SK-N-SH treated with all-trans-retinoic acid at 6 μM for 48 hours (cell line): ENCODE data around the gene STIMATE.

Source experiments
- ATAC-seq: fragments of 200-7000 bp; cut with Tn5 transposase; 3 replicates; pipeline ENCODE4 v1.9.1; 2020; ENCODE audit warnings: mild to moderate bottlenecking, moderate library complexity
- ARNTL ChIP-seq: fragments of 450-650 bp; formaldehyde crosslinking; IDR thresholded peaks from 2 replicates; pipeline ENCODE4 v1.5.0; 2020; ENCODE audit warnings: low read depth, mild to moderate bottlenecking, moderate library complexity, borderline replicate concordance
- BACH2 ChIP-seq: fragments of 250-450 bp; sonication (Bioruptor Pico); IDR thresholded peaks from 2 replicates; pipeline ENCODE4 v1.9.0; 2021; ENCODE audit warnings: mild to moderate bottlenecking, borderline replicate concordance
- CSDC2 ChIP-seq: fragments of 250-450 bp; sonication (Bioruptor Pico); IDR thresholded peaks from 2 replicates; pipeline ENCODE4 v1.5.0; 2020; ENCODE audit warnings: mild to moderate bottlenecking, moderate library complexity
- ESRRG ChIP-seq: fragments of 250-450 bp; sonication (Bioruptor Pico); IDR thresholded peaks from 2 replicates; pipeline ENCODE4 v1.6.1; 2021; ENCODE audit warnings: mild to moderate bottlenecking
- OSR1 ChIP-seq: fragments of 250-450 bp; sonication (Bioruptor Pico); IDR thresholded peaks from 2 replicates; pipeline ENCODE4 v1.8.0; 2022; ENCODE audit warnings: moderate library complexity, mild to moderate bottlenecking, inconsistent platforms
- PPARA ChIP-seq: fragments of 250-450 bp; sonication (Bioruptor Pico); IDR thresholded peaks from 2 replicates; pipeline ENCODE4 v1.5.0; 2020; ENCODE audit warnings: mild to moderate bottlenecking, borderline replicate concordance
- RARB ChIP-seq: fragments of 250-450 bp; sonication (Bioruptor Pico); IDR thresholded peaks from 2 replicates; pipeline ENCODE4 v1.8.0; 2021; ENCODE audit warnings: mild to moderate bottlenecking, moderate library complexity
- TCF4 ChIP-seq: fragments of 250-450 bp; sonication (Bioruptor Pico); IDR thresholded peaks from 2 replicates; pipeline ENCODE4 v1.8.0; 2021; ENCODE audit warnings: mild to moderate bottlenecking, moderate library complexity, borderline replicate concordance
- TOX ChIP-seq: fragments of 250-450 bp; sonication (Bioruptor Pico); IDR thresholded peaks from 2 replicates; pipeline ENCODE4 v1.8.0; 2021; ENCODE audit warnings: mild to moderate bottlenecking, moderate library complexity, borderline replicate concordance
- ZC3H10 ChIP-seq: fragments of 250-450 bp; sonication (Bioruptor Pico); IDR thresholded peaks from 2 replicates; pipeline ENCODE4 v1.5.1; 2021; ENCODE audit warnings: mild to moderate bottlenecking, moderate library complexity
- ZFP3 ChIP-seq: fragments of 250-450 bp; sonication (Bioruptor Pico); IDR thresholded peaks from 2 replicates; pipeline ENCODE4 v1.5.0; 2020; ENCODE audit warnings: mild to moderate bottlenecking, moderate library complexity
- ZFP30 ChIP-seq: fragments of 450-650 bp; formaldehyde crosslinking; IDR thresholded peaks from 2 replicates; pipeline ENCODE4 v1.5.0; 2022; ENCODE audit warnings: mild to moderate bottlenecking, moderate library complexity
- ZNF565 ChIP-seq: fragments of 450-650 bp; formaldehyde crosslinking; conservative IDR thresholded peaks from 2 replicates; pipeline ENCODE4 v1.5.0; 2020; ENCODE audit warnings: low read depth, mild to moderate bottlenecking, moderate library complexity
- ZNF70 ChIP-seq: fragments of 450-650 bp; formaldehyde crosslinking; IDR thresholded peaks from 2 replicates; pipeline ENCODE4 v1.5.0; 2020; ENCODE audit warnings: mild to moderate bottlenecking, moderate library complexity
- ZNF8 ChIP-seq: fragments of 450-650 bp; formaldehyde crosslinking; IDR thresholded peaks from 2 replicates; pipeline ENCODE4 v1.5.0; 2020; ENCODE audit warnings: mild to moderate bottlenecking, moderate library complexity
- TF ChIP-seq, protein P1 (sequence below): fragments of 250-450 bp; sonication (Bioruptor Pico); IDR thresholded peaks from 2 replicates; pipeline ENCODE4 v1.8.0; 2020; ENCODE audit warnings: mild to moderate bottlenecking, moderate library complexity, borderline replicate concordance
- TF ChIP-seq, protein P2 (sequence below): fragments of 250-450 bp; sonication (Bioruptor Pico); IDR thresholded peaks from 2 replicates; pipeline ENCODE4 v1.5.1; 2020; ENCODE audit warnings: low read depth, mild to moderate bottlenecking, moderate library complexity
- TF ChIP-seq, protein P3 (sequence below): fragments of 250-450 bp; sonication (Bioruptor Pico); IDR thresholded peaks from 2 replicates; pipeline ENCODE4 v1.8.0; 2021; ENCODE audit warnings: low read depth, mild to moderate bottlenecking, moderate library complexity, borderline replicate concordance
- TF ChIP-seq, protein P4 (sequence below): fragments of 250-450 bp; sonication (Bioruptor Pico); IDR thresholded peaks from 2 replicates; pipeline ENCODE4 v1.5.1; 2021; ENCODE audit warnings: mild to moderate bottlenecking, moderate library complexity
- TF ChIP-seq, protein P5 (sequence below): fragments of 250-450 bp; sonication (Bioruptor Pico); IDR thresholded peaks from 2 replicates; pipeline ENCODE4 v1.5.0; 2020; ENCODE audit warnings: mild to moderate bottlenecking, moderate library complexity

STIMATE gene

DNA sequence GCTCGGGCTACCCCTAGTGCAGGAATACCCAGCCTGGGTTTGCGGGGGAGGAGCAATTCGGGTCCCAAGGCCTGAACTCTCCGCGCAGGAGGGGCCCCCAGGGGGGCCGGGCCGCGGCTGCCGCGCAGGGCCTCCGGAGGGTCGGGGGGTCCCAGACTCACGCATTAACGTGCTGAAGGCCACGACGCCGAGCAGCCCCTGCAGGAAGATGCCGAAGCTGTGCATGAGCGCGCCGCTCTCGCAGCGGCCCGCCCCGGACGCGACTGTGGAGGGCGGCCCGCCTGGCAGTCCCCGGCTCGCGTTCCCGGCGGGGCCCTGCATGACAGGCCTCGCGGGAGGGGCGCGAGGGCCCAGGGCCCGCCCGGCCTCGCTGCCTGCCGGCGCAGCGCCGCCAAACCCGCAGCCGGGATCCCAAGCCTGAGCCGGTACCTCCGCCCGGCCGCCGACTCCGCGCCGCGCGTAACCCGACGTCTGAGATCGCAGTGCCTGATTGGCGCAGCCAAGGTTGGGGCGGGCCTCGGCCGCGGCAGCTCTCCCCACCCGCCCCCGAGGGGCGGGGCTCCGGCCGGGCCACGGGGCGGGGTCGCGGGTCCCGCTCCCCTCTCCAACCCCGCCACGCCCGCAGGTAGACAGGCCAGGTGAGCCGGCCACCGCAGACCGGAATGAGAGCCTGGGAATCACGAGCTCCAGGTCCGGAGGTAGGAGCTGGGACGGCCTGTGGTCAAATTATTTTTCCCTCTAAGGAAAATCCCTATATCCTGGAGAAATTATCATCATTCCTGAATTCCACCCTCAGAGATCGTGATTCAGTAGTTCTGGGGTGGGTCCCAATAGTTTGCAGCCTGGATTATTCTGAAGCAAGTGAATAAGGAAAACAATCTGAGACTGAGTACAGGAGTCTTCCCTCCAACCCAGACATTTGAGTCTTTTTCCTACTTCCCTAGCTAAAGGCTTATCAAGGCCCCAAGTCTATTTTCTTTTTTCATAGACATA is at the start of gene STIMATE:
Gene STIMATE (minus strand): TSS at position 419 of the 993 bp plus-strand sequence. CDS start 98 bp downstream, at position 321.
- TF ChIP-seq ZFP3 (CRISPR knock-in tag) (no peak), TOX (CRISPR knock-in tag) (no peak), ZNF8 (no peak), ZNF565 (CRISPR knock-in tag) (no peak), BACH2 (CRISPR knock-in tag) (no peak), ZNF70 (CRISPR knock-in tag) (no peak)
- peak; percentile 100 for ATAC-seq

DNA sequence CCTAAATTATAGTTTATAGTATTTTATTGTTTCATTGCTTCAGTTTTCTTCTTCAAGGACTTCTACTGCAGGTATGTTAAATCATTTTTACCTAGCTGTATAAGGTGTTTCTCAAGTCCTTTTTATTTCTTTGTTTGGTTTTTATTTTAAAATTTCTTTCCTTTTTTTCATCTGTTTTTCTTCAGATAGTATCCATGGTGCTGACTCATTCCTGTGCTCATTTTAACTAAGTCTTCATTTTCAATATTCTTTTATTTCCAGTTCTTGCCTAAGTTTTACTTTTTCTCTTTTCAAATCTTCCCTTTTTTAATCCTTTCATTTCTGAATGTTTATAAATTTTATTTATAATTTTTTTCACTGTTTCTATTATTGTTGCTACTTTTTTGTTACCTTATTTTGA is 42.3 kb upstream of the STIMATE start:
- no peak for ATAC-seq
- no peak for TF ChIP-seq ZFP30
- TF ChIP-seq CSDC2 (CRISPR knock-in tag) = no peak
- no peak for TF ChIP-seq PPARA (CRISPR knock-in tag)
- no peak for TF ChIP-seq TOX (CRISPR knock-in tag)
- TF ChIP-seq ESRRG (CRISPR knock-in tag) = no peak
- no peak for TF ChIP-seq ZC3H10
- TF ChIP-seq, protein P1, sequence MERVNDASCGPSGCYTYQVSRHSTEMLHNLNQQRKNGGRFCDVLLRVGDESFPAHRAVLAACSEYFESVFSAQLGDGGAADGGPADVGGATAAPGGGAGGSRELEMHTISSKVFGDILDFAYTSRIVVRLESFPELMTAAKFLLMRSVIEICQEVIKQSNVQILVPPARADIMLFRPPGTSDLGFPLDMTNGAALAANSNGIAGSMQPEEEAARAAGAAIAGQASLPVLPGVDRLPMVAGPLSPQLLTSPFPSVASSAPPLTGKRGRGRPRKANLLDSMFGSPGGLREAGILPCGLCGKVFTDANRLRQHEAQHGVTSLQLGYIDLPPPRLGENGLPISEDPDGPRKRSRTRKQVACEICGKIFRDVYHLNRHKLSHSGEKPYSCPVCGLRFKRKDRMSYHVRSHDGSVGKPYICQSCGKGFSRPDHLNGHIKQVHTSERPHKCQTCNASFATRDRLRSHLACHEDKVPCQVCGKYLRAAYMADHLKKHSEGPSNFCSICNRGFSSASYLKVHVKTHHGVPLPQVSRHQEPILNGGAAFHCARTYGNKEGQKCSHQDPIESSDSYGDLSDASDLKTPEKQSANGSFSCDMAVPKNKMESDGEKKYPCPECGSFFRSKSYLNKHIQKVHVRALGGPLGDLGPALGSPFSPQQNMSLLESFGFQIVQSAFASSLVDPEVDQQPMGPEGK (CRISPR knock-in tag) = no peak
- no peak for TF ChIP-seq OSR1
- TF ChIP-seq BACH2 (CRISPR knock-in tag) = no peak
- TF ChIP-seq ZNF70 (CRISPR knock-in tag) = no peak
- no peak for TF ChIP-seq RARB (CRISPR knock-in tag)
- TF ChIP-seq, protein P2, sequence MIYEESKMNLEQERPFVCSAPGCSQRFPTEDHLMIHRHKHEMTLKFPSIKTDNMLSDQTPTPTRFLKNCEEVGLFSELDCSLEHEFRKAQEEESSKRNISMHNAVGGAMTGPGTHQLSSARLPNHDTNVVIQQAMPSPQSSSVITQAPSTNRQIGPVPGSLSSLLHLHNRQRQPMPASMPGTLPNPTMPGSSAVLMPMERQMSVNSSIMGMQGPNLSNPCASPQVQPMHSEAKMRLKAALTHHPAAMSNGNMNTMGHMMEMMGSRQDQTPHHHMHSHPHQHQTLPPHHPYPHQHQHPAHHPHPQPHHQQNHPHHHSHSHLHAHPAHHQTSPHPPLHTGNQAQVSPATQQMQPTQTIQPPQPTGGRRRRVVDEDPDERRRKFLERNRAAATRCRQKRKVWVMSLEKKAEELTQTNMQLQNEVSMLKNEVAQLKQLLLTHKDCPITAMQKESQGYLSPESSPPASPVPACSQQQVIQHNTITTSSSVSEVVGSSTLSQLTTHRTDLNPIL (CRISPR knock-in tag) = no peak
- no peak for TF ChIP-seq ARNTL
- TF ChIP-seq, protein P3, sequence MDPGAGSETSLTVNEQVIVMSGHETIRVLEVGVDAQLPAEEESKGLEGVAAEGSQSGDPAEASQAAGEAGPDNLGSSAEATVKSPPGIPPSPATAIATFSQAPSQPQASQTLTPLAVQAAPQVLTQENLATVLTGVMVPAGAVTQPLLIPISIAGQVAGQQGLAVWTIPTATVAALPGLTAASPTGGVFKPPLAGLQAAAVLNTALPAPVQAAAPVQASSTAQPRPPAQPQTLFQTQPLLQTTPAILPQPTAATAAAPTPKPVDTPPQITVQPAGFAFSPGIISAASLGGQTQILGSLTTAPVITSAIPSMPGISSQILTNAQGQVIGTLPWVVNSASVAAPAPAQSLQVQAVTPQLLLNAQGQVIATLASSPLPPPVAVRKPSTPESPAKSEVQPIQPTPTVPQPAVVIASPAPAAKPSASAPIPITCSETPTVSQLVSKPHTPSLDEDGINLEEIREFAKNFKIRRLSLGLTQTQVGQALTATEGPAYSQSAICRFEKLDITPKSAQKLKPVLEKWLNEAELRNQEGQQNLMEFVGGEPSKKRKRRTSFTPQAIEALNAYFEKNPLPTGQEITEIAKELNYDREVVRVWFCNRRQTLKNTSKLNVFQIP (CRISPR knock-in tag) = no peak
- TF ChIP-seq, protein P4, sequence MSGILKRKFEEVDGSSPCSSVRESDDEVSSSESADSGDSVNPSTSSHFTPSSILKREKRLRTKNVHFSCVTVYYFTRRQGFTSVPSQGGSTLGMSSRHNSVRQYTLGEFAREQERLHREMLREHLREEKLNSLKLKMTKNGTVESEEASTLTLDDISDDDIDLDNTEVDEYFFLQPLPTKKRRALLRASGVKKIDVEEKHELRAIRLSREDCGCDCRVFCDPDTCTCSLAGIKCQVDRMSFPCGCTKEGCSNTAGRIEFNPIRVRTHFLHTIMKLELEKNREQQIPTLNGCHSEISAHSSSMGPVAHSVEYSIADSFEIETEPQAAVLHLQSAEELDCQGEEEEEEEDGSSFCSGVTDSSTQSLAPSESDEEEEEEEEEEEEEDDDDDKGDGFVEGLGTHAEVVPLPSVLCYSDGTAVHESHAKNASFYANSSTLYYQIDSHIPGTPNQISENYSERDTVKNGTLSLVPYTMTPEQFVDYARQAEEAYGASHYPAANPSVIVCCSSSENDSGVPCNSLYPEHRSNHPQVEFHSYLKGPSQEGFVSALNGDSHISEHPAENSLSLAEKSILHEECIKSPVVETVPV (CRISPR knock-in tag) = no peak

DNA sequence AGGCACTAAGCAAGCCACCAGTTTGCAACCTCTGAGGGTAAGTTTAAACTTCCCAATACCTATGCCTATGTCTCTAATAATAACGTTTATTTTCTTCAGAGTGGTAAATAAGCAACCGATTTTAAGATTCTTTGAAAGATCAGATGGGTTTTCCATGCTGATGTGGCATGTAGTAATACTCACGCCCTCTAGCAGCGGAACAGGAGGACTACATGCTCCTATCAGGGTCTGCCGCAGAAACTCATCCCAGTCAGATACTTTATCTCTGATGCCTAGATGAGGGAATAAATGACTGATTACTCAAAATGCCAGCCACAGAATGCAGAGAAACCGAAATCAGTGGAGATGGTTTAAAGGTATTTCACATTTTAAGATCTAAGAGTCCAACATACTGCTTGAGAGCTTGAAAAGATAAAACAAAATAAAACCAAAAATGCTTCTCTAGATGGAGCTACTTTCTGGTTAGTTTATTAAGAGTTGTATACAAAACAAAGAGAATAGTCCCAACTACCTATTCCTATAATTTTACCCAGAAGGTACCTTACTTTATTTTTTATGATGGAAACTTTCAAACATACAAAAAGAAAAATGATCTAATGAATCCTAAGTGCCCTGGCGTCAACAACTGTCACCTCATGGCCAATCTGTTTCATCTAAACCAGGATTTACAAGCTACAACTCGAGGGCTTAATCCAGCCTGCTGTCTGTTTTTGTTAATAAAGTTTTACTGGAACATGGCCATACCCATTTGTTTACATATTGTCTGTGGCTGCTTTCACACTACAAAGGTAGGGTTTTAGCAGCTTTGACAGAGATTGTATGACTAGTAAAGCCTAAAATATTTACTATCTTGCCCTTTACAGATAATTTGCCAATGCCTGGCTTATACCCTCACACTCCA is 37.5 kb upstream of the STIMATE start:
- TF ChIP-seq ZNF565 (CRISPR knock-in tag) = no peak
- TF ChIP-seq, all 23 proteins: peak for 0
- ATAC-seq = peak; percentile 100

DNA sequence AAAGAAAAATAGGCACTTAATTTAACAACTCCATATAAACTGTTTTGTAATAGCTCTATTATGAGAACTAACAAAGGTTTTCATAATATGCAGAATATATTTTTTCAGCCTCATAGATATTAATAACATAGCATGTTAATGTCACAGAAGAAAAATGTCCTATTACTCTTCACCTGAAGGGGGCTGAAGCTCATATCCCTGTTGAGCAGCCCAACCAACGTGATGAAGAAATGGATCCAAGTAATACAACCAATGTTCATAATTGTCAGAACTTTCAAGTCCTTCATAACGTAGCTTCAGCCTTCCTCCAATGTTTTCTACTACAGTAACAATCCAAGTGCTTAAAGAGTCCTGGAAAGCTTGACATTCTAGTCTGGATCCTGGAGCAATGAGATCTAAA is 34.5 kb upstream of the STIMATE start:
- no peak for ATAC-seq
- TF ChIP-seq, protein P2 (CRISPR knock-in tag) = no peak
- no peak for TF ChIP-seq ARNTL
- TF ChIP-seq, protein P5, sequence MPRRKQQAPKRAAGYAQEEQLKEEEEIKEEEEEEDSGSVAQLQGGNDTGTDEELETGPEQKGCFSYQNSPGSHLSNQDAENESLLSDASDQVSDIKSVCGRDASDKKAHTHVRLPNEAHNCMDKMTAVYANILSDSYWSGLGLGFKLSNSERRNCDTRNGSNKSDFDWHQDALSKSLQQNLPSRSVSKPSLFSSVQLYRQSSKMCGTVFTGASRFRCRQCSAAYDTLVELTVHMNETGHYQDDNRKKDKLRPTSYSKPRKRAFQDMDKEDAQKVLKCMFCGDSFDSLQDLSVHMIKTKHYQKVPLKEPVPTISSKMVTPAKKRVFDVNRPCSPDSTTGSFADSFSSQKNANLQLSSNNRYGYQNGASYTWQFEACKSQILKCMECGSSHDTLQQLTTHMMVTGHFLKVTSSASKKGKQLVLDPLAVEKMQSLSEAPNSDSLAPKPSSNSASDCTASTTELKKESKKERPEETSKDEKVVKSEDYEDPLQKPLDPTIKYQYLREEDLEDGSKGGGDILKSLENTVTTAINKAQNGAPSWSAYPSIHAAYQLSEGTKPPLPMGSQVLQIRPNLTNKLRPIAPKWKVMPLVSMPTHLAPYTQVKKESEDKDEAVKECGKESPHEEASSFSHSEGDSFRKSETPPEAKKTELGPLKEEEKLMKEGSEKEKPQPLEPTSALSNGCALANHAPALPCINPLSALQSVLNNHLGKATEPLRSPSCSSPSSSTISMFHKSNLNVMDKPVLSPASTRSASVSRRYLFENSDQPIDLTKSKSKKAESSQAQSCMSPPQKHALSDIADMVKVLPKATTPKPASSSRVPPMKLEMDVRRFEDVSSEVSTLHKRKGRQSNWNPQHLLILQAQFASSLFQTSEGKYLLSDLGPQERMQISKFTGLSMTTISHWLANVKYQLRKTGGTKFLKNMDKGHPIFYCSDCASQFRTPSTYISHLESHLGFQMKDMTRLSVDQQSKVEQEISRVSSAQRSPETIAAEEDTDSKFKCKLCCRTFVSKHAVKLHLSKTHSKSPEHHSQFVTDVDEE (CRISPR knock-in tag) = no peak
- no peak for TF ChIP-seq TOX (CRISPR knock-in tag)
- TF ChIP-seq BACH2 (CRISPR knock-in tag) = no peak
- no peak for TF ChIP-seq ZNF565 (CRISPR knock-in tag)
- no peak for TF ChIP-seq OSR1
- no peak for TF ChIP-seq ZNF70 (CRISPR knock-in tag)
- TF ChIP-seq ESRRG (CRISPR knock-in tag) = no peak
- TF ChIP-seq TCF4 (CRISPR knock-in tag) = no peak
